HepG2 (cell line): ENCODE data around the gene VSTM5. TPM values are rescaled to one million over a fixed set of nuclear protein-coding genes. Genes with fewer than 3 reads are reported as not detected.

Experiments
- ATAC-seq: fragments of 200-7000 bp; cut with Tn5 transposase; 3 replicates; pipeline ENCODE4 v1.9.1; 2020; ENCODE audit warnings: mild to moderate bottlenecking, moderate library complexity
- BruUV-seq: library from RNA; stranded (reverse); fragments of 400-500 nt; replicated peaks from 2 replicates; lab custom pipeline; 2021; lab: Mats Ljungman, UMichigan
- CTCF ChIA-PET: fragments of 300-600 bp; formaldehyde crosslinking; extraction: SDS; loops from one replicate; lab custom pipeline; 2021; ENCODE audit warnings: low total read pairs, inconsistent platforms, low intra/inter-chr PET ratio; lab: Yijun Ruan, JAX
- POLR2A ChIA-PET: fragments of 350-600 bp; sonication (Branson Sonifier 250); formaldehyde crosslinking; loops from one replicate; lab custom pipeline; 2020; ENCODE audit warnings: antibody characterized with exemption, inconsistent platforms; lab: Yijun Ruan, JAX
- DNase-seq: peaks from one replicate; pipeline ENCODE4 v3.0.0-alpha.2; 2015; ENCODE audit warnings: low spot score
- FAIRE-seq: peaks from 3 replicates; lab custom pipeline; 2011; peaks lifted over from hg19 to GRCh38; lab: Jason Lieb, UNC
- H2AFZ ChIP-seq: one replicate; pipeline ENCODE4 v1.6.1; 2011; ENCODE audit warnings: low read length, inconsistent platforms
- H3K27ac ChIP-seq: fragments of 300-600 bp; 3 replicates; pipeline ENCODE4 v1.8.0; 2011; ENCODE audit warnings: mixed run types, mild to moderate bottlenecking, mixed read lengths, low read length, inconsistent platforms; ENCODE audit not compliant: insufficient read depth; ENCODE audit errors: extremely low read length
- H3K27me3 ChIP-seq, 2 experiments: fragments of 200-600 bp in 1 of 2; 2 replicates in 1 of 2; 3 replicates in 1 of 2; pipeline versions ENCODE4 v1.6.0 to v1.8.0; 2011; ENCODE audit warnings: low read length in 2 of 2, mild to moderate bottlenecking in 2 of 2, moderate library complexity in 2 of 2, inconsistent platforms in 1 of 2; ENCODE audit not compliant: insufficient read depth in 2 of 2, control insufficient read depth in 1 of 2
- H3K36me3 ChIP-seq, 2 experiments: fragments of 200-600 bp in 1 of 2; replicated peaks in 1 of 2; 2 replicates in 1 of 2; 3 replicates in 1 of 2; pipeline versions ENCODE4 v1.5.1 to v1.8.0; 2011; ENCODE audit warnings: low read length in 2 of 2, inconsistent platforms in 1 of 2; ENCODE audit not compliant: insufficient read depth in 2 of 2, control insufficient read depth in 1 of 2
- H3K4me1 ChIP-seq: 2 replicates; pipeline ENCODE4 v1.5.1; 2012; ENCODE audit warnings: low read length, inconsistent platforms; ENCODE audit not compliant: insufficient read depth
- H3K4me2 ChIP-seq: 2 replicates; pipeline ENCODE4 v1.6.0; 2011; ENCODE audit warnings: low read depth, low read length, inconsistent platforms
- H3K4me3 ChIP-seq, 3 experiments: fragments of 200-600 bp in 1 of 3; sonication (generic), shearing (Covaris generic) in 1 of 3; replicated peaks in 1 of 3; 2 replicates each; pipeline ENCODE4 v1.5.1; 2011 to 2016; ENCODE audit warnings: low read length in 3 of 3, inconsistent platforms in 2 of 3, low read depth in 2 of 3, mild to moderate bottlenecking in 2 of 3, control low read depth in 1 of 3, mixed read lengths in 1 of 3; ENCODE audit not compliant: insufficient read depth in 1 of 3
- H3K79me2 ChIP-seq: one replicate; pipeline ENCODE4 v1.6.1; 2011; ENCODE audit warnings: low read length, inconsistent platforms; ENCODE audit not compliant: insufficient read depth
- H3K9ac ChIP-seq: 2 replicates; pipeline ENCODE4 v1.6.0; 2011; ENCODE audit warnings: mild to moderate bottlenecking, low read depth, low read length, inconsistent platforms; ENCODE audit not compliant: insufficient read depth
- H3K9me3 ChIP-seq: 2 replicates; pipeline ENCODE4 v1.5.1; 2012; ENCODE audit warnings: mild to moderate bottlenecking, low read length
- H4K20me1 ChIP-seq: 2 replicates; pipeline ENCODE4 v1.6.0; 2011; ENCODE audit warnings: inconsistent platforms, mild to moderate bottlenecking, low read length, moderate library complexity; ENCODE audit not compliant: insufficient read depth
- ARID5B ChIP-seq: IDR thresholded peaks from 2 replicates; pipeline ENCODE4 v1.4.0; 2020; ENCODE audit warnings: mild to moderate bottlenecking, missing genetic modification reagents
- HDAC6 ChIP-seq: fragments of 200-600 bp; sonication (generic); IDR thresholded peaks from 2 replicates; pipeline ENCODE4 v1.7.0; 2017; ENCODE audit warnings: mild to moderate bottlenecking, antibody characterized with exemption, low read length, low read depth
- MEF2D ChIP-seq: sonication (generic); formaldehyde crosslinking; IDR thresholded peaks from 2 replicates; pipeline ENCODE4 v1.5.1; 2020; ENCODE audit warnings: mild to moderate bottlenecking, missing genetic modification reagents
- SIX1 ChIP-seq: sonication (generic); formaldehyde crosslinking; IDR thresholded peaks from 2 replicates; pipeline ENCODE4 v1.4.0; 2020; ENCODE audit warnings: missing genetic modification reagents, borderline replicate concordance
- TBP ChIP-seq: sonication (generic); formaldehyde crosslinking; IDR thresholded peaks from 2 replicates; pipeline ENCODE4 v1.5.0; 2020; ENCODE audit warnings: missing genetic modification reagents
- TCF12 ChIP-seq, 2 experiments: fragments of 450-650 bp in 1 of 2; sonication (generic) in 1 of 2; formaldehyde crosslinking in 1 of 2; IDR thresholded peaks; 2 replicates each; pipeline versions ENCODE4 v1.6.1 to v1.8.0; 2017 to 2022; ENCODE audit warnings: antibody characterized with exemption in 1 of 2, mild to moderate bottlenecking in 1 of 2, missing genetic modification reagents in 1 of 2, moderate library complexity in 1 of 2
- ZNF367 ChIP-seq: sonication (generic); formaldehyde crosslinking; IDR thresholded peaks from 2 replicates; pipeline ENCODE4 v1.4.0; 2020; ENCODE audit warnings: missing genetic modification reagents, borderline replicate concordance
- ZNF543 ChIP-seq: sonication (generic); formaldehyde crosslinking; IDR thresholded peaks from 2 replicates; pipeline ENCODE4 v1.4.0; 2020; ENCODE audit warnings: mild to moderate bottlenecking, missing genetic modification reagents
- ZNF558 ChIP-seq: sonication (generic); formaldehyde crosslinking; IDR thresholded peaks from 2 replicates; pipeline ENCODE4 v1.9.0; 2022; ENCODE audit warnings: mild to moderate bottlenecking, missing genetic modification reagents, borderline replicate concordance
- ZNF607 ChIP-seq: sonication (generic); formaldehyde crosslinking; IDR thresholded peaks from 2 replicates; pipeline ENCODE4 v1.5.1; 2020; ENCODE audit warnings: missing genetic modification reagents, mild to moderate bottlenecking, borderline replicate concordance
- ZNF646 ChIP-seq: sonication (generic); formaldehyde crosslinking; IDR thresholded peaks from 2 replicates; pipeline ENCODE4 v1.9.0; 2021; ENCODE audit warnings: mild to moderate bottlenecking, missing genetic modification reagents
- ZNF713 ChIP-seq: sonication (generic); formaldehyde crosslinking; IDR thresholded peaks from 2 replicates; pipeline ENCODE4 v1.4.0; 2020; ENCODE audit warnings: mild to moderate bottlenecking, missing genetic modification reagents
- ZNF768 ChIP-seq: sonication (generic); formaldehyde crosslinking; IDR thresholded peaks from 2 replicates; pipeline ENCODE4 v1.4.0; 2020; ENCODE audit warnings: missing genetic modification reagents
- whole genome bisulfite sequencing: methylation state at CpG from one replicate; pipeline ENCODE4 v1.1.6; 2017; ENCODE audit warnings: low lambda C conversion rate; 5-methylcytosine and 5-hydroxymethylcytosine counted together
- in situ Hi-C: cut with HindIII; loops from 2 replicates; pipeline ENCODE4 v1.10.0; 2017; ENCODE audit warnings: low pct_unique_long_range_greater_than_20kb; ENCODE audit not compliant: extremely low pct_ligation_motif_present
- intact Hi-C: fragments of 100-400 bp; cut with micrococcal nuclease; formaldehyde crosslinking; loops from one replicate; pipeline ENCODE4 v1.10.0; 2022; ENCODE audit not compliant: unreplicated experiment
- polyA plus RNA-seq, 8 experiments: library from polyadenylated mRNA; depleted of rRNA in 3 of 8; stranded (reverse) in 7 of 8; unstranded in 1 of 8; fragments of >200 nt; fragmentation: Illumina TruSeq in 4 of 8; extraction: Trizol in 4 of 8; gene quantifications; 2 replicates each; pipeline versions ENCODE4 v1.2.1 to v1.2.3, GENCODE V29; 2011 to 2016; ENCODE audit warnings: low read depth in 4 of 8, missing spikeins in 1 of 8, mixed read lengths in 1 of 8; ENCODE audit not compliant: insufficient read depth in 1 of 8
- total RNA-seq, 5 experiments: library from RNA; depleted of rRNA; stranded (reverse); fragments of >200 nt; fragmentation: Illumina TruSeq; extraction: Trizol; gene quantifications; 2 replicates each; pipeline ENCODE4 v1.2.3, GENCODE V29; 2016; ENCODE audit warnings: low read depth in 1 of 5

VSTM5 gene
- total and polyA plus RNA-seq, 2 of the 13 experiments (the other 11 are each of a cell fraction or from before 2014, with no cell fraction given): not detected

DNA sequence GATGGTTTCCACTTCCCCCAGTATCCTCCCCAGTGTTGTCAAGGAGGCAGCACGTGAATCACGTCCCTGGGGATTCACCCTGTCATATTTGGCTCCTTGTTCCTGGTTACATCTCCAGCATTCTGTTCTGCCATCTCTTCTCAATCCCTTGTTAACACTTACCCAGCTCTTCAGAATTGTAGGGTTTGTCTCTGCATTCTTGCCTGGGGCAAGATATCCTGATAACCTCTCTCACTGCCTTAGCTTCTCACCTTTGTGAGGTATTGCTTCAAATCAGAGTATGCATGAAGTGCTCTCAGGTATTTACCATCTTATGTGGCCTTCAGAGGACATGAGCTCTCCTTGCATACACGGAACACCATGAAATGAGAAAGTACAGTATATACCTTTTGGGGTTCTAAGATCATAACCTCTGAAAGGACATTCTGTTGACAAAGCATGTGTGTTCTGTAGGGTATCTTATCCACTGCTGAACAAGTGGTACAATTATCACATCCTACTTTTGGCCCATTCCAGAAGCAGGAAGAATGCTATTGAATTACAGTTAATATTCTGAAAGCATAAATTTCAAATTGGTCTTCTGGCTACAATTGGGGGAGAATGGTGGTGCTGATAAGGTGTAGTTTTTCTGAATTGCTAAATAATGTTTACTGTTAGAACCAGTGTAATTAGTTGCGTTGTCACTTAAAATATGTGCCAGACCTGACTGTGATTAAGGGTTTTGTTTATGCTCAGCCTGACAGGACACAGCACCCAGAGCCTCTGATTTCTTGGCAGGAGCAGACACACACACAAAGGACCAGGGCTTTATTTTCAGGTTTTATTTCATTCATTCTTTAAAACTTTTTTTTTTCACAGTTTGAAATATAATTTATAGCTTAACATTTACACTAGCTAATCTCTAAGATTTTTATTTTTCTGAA, 32.7 kb downstream of the VSTM5 start:
- POLR2A ChIA-PET: interaction anchor here (0.8 kb wide), 1 partner anchor 34 kb away, joined by 3 read pairs; the partner anchor contains the start of gene MED17
- DNase-seq: no peak
- no peak for TF ChIP-seq TBP (CRISPR knock-in tag)
- no peak for TF ChIP-seq ARID5B (CRISPR knock-in tag)
- no peak for TF ChIP-seq ZNF607 (CRISPR knock-in tag)
- TF ChIP-seq HDAC6: no peak
- TF ChIP-seq ZNF713 (CRISPR knock-in tag): no peak
- TF ChIP-seq SIX1: no peak
- no peak for TF ChIP-seq TCF12 (IDR thresholded peaks at IDR 0.05)
- no peak for TF ChIP-seq TCF12 (CRISPR knock-in tag; IDR thresholded peaks at IDR 0.05)
- TF ChIP-seq ZNF367 (CRISPR knock-in tag): no peak
- TF ChIP-seq ZNF768 (CRISPR knock-in tag): no peak
- no peak for TF ChIP-seq MEF2D (CRISPR knock-in tag)
- TF ChIP-seq ZNF543 (CRISPR knock-in tag): no peak
- no peak for TF ChIP-seq ZNF558
- TF ChIP-seq ZNF646: no peak

More for the DNA sequence above, 32.7 kb downstream of the VSTM5 start:
- Histone ChIP-seq H3K36me3 (peaks cover 2 to 17% of the 10 kb centered on the region in 2 experiments; a peak in 3 of 5 replicates), H3K4me1 (peaks cover 28% of the 10 kb centered on the region), H4K20me1 (no peaks in the 10 kb centered on the region), H3K27ac (no peak overlapping the region), H3K27me3 (no peaks in the 10 kb centered on the region), H2AFZ (no peak overlapping the region), H3K4me2 (no peak overlapping the region), H3K4me3 (no peak overlapping the region), H3K9ac (no peak overlapping the region), H3K79me2 (no peaks in the 10 kb centered on the region), H3K9me3 (no peaks in the 10 kb centered on the region)
- 93% methylated on average over 4 of the region's 4 CpGs for WGBS
- BruUV-seq: no TSS peak
- intact Hi-C loops: no loop called here
- CTCF ChIA-PET: no interaction called here
- FAIRE-seq: no peak
- in situ Hi-C loops: no loop called here
- no peak for ATAC-seq
